Fibroblast of skin of scalp (primary cell): ENCODE results near the gene MFAP4.
"Not testable (repeated sequence)": the region's sequence is repeated elsewhere in the genome, so short reads cannot be mapped to it uniquely, and the experiment has no call there.

ENCODE experiments used
- DNase-seq: peaks from one replicate; pipeline ENCODE4 v3.0.0-alpha.2; 2013

Gene MFAP4

DNA sequence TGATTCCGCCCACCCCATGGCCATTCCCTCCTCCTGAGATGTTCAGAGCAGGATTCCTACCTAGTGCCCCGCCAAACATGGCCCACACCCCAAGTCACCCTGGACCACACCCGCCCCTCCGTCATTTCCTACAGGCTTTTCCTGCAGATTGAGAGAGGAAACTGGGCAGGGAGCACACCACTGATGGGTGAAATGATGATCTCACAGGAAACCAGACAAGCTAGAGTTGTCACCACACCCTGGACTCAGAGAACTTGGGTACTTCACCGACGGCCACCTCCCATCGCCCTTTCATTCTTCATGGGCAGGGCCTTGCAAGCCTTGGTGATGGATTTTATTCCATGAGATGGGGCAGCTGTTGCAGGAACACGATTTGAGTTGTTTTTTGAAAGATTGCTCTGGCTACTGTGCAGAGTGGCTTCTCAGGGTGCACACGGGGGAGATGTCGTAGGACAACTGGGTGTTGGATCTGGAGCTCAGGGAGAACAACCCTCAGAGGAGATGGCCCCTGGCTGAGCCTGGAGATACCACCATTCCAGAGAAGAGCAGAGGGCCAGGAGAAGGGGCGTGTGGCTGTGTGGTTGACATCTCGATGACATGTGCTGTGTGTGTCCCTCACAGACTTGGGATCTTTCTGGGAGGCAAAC lies 17.0 kb downstream of the MFAP4 start:
- DNase-seq, result no peak

DNA sequence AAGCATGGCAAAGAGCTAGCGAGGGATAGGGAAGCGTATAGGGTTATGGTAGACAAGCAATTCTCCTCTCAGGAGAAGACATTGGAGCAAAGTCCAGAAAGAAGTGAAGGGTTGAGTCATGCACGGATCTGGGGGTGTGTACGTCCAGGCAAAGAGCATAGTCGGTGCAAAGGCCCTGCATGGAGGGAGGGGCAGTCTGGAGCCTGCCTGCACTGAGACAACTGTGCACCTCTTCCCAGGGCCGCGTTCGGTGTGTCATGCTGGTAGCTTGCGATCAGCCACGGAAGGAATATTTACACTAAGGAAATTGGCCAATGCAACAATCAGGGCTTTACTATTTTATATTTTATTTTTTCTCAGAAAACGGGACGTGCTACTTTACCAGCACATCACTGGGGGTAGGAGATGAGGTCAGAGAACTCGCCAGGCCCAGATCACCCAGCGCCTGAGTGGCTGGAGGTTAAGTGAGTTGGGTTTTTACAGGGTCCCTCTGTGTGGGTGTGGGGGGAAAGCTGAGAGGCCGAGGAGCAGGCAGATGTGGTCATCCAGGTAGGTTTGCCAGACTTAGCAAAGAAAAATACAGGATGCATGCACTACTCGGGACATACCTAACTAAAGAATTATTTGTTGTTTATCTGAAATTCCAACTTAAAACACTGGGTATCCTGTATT lies 17.7 kb downstream of the MFAP4 start:
- DNase-seq, result no peak

DNA sequence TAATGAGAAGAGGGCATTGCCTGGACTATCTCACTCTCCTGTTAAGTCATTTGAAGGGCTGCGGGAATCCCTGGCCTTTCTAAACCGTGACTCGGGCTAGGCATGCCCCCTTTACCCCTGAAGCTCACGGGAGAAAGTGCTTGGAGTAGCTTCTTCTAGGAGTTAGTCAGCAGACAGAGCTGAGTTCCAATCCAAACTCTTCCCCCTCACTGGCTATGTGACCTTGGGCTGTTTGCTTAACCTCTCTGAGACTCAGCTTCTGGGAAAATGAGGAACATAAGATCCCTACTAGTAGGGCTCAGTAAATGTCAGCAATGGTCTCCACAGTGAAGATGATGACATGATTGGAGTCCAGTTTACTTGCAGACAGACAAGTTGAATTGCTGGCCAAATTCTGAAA lies 18.8 kb downstream of the MFAP4 start:
- no peak for DNase-seq

DNA sequence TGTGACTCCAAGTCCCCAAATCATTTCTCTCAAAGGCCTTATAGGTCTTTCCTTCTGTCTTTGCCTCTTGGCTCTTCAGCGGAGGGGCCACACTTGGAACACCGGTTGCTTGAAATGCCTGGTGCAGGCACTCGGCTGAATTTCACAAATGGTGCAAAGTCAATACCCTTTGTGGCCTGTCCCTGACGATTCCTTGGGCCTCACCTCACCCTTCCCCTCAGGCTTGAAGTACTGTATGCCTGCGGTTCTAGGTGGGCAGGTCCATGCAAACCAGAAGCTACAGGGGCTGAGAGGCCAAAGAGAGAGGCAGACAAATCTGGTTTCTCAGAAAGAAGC lies 20.4 kb downstream of the MFAP4 start:
- no peak for DNase-seq

DNA sequence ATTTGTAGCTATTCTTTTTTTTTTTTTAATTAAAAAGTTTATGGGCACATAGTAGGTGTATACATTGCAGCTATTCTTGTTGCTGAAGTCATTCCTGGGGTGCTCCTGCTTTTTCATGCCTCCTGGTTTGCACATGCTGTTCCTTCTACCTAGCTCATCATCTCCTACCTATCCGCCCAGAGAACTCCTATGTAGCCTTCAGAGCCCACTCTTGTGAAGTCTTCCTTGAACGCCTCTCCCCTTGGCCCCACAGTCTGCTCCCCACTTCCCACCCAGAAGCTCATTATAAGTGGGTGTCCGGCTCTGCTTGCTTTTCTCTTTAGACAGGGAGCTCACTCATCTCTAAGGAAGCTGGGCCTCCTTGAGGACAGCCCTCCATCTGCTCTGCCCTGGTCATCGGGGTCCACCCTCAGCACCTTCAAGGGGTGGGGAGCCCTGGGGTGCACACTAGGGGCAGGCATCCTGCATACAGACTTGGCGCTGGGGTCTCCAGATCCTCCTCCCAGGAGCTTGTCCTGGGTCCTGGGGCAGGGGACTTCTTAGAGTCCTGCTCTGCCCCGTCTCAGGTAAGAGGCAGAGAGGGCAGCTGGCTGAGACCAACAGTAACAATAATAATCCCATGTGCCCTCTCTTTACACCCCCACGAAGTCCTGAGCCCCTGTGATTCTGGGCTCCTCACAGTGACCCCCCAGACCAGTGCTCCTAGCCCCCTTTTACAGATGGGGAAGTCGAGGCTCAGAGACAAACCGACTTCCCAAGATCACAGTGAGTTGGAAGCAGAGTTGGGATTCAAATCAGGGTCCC lies 21.0 kb downstream of the MFAP4 start:
- DNase-seq, result no peak

DNA sequence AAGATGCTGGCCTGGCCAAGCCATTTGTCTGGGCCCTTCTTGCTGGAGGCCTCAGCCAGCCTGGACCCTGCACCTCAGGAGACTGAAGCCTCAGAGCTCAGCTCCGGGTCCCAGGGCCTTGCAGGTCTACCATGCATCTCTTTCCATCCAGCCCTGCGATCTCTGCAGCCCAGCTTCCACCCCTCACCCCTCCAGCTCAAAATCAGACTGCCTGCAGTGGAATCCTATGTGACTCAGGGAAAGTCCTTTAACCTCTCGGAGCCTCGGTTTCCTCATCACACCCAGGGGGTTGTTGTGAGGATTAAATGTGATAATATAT lies 21.5 kb downstream of the MFAP4 start:
- DNase-seq, result no peak

DNA sequence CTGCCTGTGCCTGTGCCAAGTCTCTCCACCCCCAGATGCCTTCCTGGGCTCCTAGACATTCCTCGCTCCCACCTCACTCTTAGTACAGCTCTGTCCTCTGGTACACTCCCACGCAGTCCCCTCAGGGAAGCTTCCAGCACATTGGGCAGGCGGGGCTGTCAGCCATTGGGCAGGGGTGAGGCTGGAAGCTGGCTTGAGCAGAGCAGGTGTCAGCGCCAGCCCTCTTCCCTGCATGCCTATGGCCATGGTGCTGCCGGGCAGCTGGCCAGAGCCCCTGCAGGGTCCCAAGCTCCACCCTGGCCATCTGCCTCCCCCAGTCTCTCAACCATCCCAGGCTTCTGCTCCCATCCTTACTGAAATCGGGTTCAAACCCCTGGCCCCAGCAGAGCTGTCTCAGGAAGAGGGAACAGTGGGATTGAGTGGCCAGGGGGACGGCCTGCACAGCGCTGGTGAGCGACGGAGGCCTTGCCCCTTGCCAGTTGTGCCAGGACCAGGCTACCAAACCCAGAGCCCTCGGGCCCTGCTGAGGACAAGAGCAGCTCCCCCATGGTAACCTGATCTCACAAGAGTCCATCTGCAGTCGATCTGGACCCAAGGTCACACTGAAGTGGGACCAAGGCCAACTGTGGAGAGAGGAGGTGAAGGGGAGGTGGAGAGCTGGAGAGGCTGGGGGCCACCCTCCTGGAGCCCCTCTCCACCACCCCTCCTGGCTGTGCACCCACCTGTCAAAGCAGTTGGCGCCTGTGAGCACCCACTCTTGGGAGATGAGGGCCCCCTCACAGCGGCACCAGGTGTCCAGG lies 22.1 kb downstream of the MFAP4 start:
- no peak for DNase-seq

DNA sequence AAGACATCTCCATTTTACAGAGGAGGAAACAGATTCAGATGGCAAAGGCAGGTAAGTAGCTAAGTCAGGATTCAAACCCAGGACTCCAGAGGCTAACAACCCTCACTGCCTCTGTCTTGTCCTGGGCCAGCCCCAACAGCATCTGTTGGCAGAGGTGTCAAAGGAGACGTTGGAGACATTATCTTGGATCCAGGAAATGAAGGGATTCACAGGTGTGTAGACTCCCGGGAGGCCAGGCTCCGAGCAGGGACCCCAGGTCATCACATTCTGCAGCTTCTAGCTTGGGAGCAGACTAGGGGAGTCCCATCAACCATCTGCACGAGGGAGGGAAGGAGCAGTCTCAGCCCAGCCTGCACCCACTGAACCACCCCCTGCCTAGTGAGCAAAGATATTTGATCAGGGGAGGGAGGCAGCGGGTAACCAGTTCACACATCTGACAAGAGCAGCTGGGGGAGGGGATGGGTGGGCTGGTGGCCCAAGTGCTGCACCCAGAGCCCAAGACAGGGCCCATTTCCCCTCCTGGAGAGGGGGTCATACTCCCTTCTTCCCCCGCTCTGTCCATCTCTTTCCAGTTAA lies 23.4 kb downstream of the MFAP4 start:
- no peak for DNase-seq

DNA sequence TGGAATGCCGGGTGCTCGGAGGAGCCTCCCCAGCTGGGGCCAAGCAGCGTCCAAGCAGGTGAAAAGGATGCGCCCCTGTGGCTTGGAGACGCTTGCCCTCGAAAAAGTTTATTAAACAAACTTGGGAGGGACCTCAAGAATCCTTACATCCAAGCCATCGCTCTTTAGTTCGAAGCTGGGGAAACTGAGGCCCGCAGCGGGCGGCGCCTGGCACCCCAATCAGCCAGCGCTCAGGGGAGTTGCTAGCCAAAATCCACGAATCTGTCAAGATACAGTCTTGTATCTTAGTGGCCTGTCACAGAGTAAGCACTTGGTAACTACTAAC lies 23.9 kb downstream of the MFAP4 start:
- no peak for DNase-seq

DNA sequence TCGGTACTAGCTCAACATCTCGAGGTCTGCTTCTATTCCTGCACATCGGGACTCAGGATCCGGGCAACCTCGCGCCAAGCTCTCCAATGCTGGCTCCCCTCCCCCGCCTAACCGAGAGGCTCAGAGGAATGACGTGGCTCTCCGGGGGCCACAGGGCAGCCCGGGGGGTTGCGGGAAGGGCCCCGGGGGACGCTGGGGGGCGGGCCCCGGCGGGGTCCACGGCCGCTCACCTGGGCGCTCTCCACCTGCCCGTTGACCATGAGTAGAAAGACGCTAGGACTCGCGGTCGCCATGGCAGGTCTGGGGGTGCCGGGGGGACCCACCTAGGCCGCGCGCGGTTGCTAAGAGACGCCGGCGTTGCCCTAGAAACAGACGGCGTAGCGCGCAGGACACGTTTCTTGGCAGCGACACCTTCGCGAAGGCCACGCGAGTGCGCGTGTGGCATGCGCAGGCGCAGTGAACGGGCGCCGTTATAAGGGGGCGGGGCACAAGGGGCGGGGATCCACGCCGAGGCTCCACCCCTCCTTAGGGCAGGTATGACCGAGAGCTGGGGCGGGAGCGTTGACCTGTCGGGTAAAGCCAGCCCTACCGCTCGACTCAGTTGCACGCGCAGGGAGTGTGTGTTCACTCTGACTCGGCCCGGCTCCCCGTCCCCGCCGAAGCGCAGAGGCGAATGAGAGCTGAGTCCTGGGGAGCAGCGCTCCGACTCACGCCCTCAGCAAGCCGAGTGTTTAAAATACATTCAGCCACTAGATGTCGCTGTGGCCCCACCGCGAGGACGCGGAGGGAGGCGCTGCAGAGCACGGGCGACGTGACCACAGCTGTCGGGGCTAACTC lies 24.5 kb downstream of the MFAP4 start, which contains the start of gene B9D1:
TSS of gene B9D1 (minus strand) at position 447 of the 837 bp plus-strand sequence. CDS start at position 293, 154 bp downstream.
- peak; percentile 91 for DNase-seq

DNA sequence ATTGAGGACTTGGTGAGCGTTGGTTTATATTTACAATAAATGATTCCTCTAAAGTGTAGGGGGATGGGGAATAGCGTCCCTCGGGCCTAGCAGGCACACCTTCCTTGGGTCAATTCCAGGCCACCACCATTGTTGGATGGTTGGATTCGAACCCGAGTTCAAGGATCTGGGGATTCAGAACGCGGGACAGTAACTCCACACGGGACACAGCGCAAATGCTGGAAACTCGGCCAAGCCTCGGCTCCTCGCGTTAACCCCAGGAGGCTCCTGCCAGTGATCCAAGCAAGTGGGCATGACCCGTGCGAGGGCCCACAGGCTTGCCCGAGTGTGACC lies 25.1 kb downstream of the MFAP4 start:
- DNase-seq, result no peak

DNA sequence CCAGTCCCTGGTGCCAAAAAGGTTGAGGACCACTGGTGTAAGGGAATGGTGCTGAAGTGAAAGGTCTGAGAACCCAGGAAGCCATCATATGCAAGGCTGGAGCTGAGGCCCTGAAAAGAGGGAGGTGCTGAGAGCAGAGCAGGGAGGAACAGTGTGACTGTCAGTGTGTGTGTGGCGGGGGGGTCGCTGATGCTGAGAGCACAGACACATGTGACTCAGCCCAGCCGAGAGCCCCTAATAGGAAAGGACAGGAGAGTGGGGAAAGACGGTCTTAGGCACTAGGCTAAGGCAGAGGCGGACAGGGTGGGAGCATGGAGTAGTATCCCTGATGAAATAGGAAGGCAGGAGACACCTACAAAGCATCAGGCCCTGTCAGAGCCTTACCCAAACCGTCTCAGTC lies 25.7 kb downstream of the MFAP4 start:
- peak; percentile 36 for DNase-seq

DNA sequence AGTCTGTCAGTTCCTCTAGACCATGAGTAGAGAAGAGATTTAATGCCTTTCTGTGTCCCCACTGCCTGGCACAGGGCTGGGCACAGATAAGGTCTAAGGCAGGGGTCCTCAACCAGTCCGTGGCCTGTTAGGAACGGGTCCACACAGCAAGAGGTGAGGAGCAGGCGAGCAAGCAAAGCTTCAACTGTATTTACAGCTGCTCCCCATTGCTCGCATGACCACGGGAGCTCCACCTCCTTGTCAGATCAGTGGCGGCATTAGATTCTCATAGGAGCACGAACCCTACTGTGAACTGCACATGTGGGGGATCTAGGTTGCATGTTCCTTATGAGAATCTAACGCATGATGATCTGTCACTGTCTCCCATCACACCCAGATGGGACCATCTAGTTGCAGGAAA lies 26.2 kb downstream of the MFAP4 start:
- no peak for DNase-seq

DNA sequence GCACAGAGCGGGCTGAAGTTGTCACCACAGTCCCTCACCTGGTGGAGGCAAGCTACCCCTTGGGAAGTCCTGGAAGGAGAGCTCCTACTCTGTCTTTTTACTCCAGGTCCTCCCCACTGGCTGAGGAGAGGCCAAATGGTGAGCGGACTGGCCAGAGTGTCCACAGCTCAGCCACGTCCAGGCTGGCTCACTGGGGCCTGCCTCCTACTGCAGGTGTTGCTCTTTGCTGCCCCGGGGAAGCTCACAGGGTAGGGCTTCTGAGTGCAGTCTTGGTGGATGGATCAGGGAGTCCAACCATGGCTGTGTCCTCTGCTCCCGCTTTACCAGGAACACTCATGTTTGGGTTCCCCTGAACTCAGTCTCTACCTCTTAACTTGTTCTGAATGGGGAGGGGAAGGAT lies 27.1 kb downstream of the MFAP4 start:
- no peak for DNase-seq

DNA sequence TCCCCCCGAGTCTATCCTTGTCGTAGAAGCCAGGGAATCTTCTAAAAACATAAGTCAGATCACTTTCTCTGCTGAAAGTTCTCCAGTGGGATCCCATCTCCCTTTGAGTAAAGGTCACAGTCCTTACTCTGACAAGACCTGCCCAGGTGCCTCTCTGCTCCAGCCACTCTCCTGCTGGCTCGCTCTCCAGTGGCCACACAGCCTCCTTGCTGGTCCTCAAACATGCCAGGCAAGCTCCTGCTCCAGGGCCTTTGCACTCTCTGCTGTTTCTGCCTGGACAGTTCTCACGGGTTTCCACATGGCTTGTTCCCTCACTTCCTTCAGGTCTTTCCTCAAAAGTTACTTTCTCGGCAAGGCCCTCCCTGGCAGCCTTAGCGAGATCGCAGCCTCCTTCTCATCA lies 27.8 kb downstream of the MFAP4 start:
- DNase-seq, result no peak

DNA sequence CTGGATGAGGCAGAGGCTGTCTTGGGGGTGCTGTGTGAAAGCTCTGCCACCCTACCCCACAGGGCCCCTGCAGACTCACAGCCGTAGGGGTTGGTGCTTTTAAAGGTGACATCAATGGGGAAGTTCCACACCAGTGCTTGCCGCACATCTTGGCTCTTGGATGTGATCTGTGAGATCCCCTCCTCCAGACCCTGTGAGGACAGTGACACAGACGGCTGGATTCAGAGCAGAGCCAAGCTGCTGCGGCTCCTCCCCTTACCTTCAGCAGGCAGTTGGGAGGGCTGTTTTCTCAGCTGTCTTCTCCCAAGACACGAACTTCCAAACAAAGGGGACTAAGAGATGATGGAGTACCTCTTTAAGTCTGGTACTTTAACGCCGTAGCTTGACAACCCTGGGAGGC lies 29.2 kb downstream of the MFAP4 start:
- no peak for DNase-seq

DNA sequence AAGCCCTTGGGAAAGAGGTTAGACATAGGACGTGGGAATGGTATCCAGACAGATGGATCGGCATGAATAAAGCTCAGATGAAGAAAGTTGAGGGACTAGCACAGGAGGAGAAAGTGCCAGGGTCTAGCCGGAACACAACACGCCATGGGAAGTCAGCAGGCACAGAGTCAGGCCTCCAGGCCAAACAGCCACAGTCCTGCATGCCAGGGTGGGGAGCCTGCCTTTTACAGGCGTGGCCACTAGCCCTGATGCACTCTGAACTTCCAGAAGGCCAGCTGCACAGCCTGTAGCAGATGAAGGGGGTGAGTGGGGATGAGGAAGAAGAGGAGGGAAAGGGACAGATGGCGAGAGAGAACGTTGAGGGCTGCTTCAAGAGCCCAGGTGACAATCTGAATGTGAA lies 29.6 kb downstream of the MFAP4 start:
- no peak for DNase-seq

DNA sequence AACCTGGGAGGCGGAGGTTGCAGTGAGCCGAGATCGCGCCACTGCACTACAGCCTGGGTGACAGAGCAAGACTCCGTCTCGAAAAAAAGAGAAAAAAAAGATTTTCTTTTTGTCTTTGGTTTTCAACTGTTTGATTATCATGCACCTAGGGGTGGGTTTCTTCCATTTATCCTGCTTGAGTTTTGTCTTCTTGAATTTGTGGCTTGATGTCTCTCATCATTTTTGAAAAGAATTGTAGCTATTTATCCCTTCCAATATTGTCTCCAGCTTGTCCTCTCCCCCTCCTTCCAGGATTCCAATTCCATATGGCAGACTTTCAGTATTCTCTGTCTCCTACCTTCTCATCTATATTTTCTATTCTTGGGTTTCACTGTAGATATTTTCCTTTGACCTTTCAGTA lies 32.2 kb downstream of the MFAP4 start:
- no peak for DNase-seq

DNA sequence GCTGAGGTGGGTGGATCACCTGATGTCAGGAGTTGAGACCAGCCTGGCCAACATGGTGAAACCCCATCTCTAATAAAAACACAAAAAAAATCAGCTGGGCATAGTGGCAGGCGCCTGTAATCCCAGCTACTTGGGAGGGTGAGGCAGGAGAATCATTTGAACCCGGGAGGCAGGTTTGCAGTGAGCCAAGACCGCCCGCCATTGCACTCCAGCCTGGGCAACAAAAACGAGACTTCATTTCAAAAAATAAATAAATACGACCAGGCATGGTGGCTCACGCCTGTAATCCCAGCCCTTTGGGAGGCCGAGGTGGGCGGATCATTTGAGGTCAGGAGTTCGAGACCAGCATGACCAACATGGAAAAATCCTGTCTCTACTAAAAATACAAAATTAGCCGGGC lies 33.6 kb downstream of the MFAP4 start:
- not testable (repeated sequence) for DNase-seq

DNA sequence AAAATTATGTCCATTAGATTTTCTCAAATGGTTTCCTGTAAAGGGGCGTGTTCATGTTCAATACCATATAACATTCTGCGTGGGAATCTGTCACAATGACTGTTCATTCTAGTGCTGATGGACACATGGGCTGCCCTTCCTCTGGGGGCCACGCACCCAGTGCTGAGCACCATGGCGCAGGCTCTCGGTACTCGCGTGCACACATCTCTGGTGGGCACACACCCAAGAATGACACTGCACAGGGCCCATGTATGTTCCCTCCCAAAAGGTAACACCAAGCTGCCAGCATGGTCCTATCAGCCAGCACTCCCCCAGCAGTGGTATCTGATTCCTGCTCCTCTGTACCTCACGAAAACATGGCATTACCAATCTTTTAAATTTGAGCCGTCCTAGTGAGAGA lies 38.2 kb downstream of the MFAP4 start:
- no peak for DNase-seq

DNA sequence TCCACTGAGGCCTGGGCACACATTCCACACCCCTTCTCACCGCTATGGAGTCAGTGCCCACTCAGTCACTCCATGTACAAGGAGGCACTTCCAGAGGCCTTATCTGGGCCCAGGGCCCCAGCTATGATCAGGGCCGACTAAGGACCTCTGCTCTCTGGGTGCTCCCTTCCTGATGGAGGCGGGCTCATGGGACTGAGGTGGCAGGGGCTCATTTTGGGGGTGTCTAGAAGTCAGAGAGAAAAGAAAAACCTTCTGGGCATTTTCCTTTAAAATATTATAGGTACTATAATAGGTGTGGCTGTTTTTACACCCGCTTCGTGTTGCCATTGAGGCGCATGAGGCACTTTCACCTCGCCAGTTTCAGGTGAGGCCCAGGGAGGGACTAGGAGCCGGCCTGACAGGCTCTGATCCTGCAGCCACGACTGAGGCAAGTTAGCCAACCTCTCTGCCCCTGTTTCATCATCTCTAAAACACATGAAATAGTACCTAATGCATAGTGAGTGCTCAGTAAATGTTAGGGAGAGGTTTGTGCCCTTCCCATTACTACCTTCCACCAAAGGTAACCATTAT lies 38.8 kb downstream of the MFAP4 start:
- no peak for DNase-seq
